Common myeloid progenitor, CD34-positive (primary cell): ENCODE data around the gene ADGRL2.
"Not testable (repeated sequence)": the region's sequence is repeated elsewhere in the genome, so short reads cannot be mapped to it uniquely, and the experiment has no call there.

ENCODE experiments used
- CTCF ChIA-PET: fragments of 350-600 bp; sonication (Branson Sonifier 250); formaldehyde crosslinking; loops from one replicate; lab custom pipeline; 2021; ENCODE audit warnings: antibody characterized with exemption; lab: Charles Lee
- POLR2A ChIA-PET: fragments of 350-600 bp; sonication (Branson Sonifier 250); formaldehyde crosslinking; loops from one replicate; lab custom pipeline; 2021; ENCODE audit warnings: antibody characterized with exemption; lab: Charles Lee
- DNase-seq, 3 donors: peaks; one replicate each; pipeline versions ENCODE4 v3.0.0 to v3.0.0-alpha.2; 2013
- H3K27ac ChIP-seq, 2 experiments: 1 replicate in 1 of 2; 2 replicates in 1 of 2; pipeline ENCODE4 v1.7.0; 2013; ENCODE audit warnings: inconsistent platforms in 2 of 2, low read length in 2 of 2, mild to moderate bottlenecking in 2 of 2, low read depth in 1 of 2, moderate library complexity in 1 of 2; ENCODE audit not compliant: severe bottlenecking in 2 of 2, insufficient read depth in 1 of 2, poor library complexity in 1 of 2
- H3K27me3 ChIP-seq, 5 experiments: replicated peaks in 2 of 5; 1 replicate in 3 of 5; 2 replicates in 2 of 5; pipeline versions ENCODE4 v1.6.1 to v1.7.0; 2013; ENCODE audit warnings: low read length in 4 of 5, mild to moderate bottlenecking in 2 of 5, moderate library complexity in 2 of 5, inconsistent platforms in 1 of 5; ENCODE audit not compliant: insufficient read depth in 5 of 5, control insufficient read depth in 4 of 5
- H3K36me3 ChIP-seq, 4 experiments: 1 replicate in 2 of 4; 2 replicates in 2 of 4; pipeline versions ENCODE4 v1.6.1 to v1.7.0; 2013; ENCODE audit warnings: low read length in 3 of 4, control low read depth in 1 of 4, mild to moderate bottlenecking in 1 of 4; ENCODE audit not compliant: control insufficient read depth in 4 of 4, insufficient read depth in 4 of 4
- H3K4me1 ChIP-seq, 4 experiments: 1 replicate in 3 of 4; 2 replicates in 1 of 4; pipeline versions ENCODE4 v1.6.1 to v1.7.1; 2013; ENCODE audit warnings: low read length in 3 of 4, mild to moderate bottlenecking in 3 of 4, control low read depth in 1 of 4, inconsistent platforms in 1 of 4, moderate library complexity in 1 of 4; ENCODE audit not compliant: control insufficient read depth in 4 of 4, insufficient read depth in 4 of 4; ENCODE audit errors: control extremely low read depth in 1 of 4
- H3K4me3 ChIP-seq, 7 experiments: 1 replicate in 4 of 7; 2 replicates in 3 of 7; pipeline versions ENCODE4 v1.5.1 to v1.7.0; 2013; ENCODE audit warnings: mild to moderate bottlenecking in 7 of 7, low read length in 6 of 7, moderate library complexity in 6 of 7, inconsistent platforms in 2 of 7, low read depth in 2 of 7, control low read depth in 1 of 7; ENCODE audit not compliant: insufficient read depth in 4 of 7, control insufficient read depth in 1 of 7; ENCODE audit errors: extremely low read depth in 1 of 7
- H3K9me3 ChIP-seq, 5 experiments: 1 replicate in 4 of 5; 2 replicates in 1 of 5; pipeline versions ENCODE4 v1.6.1 to v1.7.1; 2013; ENCODE audit warnings: low read length in 4 of 5, mild to moderate bottlenecking in 2 of 5, inconsistent platforms in 1 of 5, low read depth in 1 of 5, moderate library complexity in 1 of 5; ENCODE audit not compliant: control insufficient read depth in 4 of 5, insufficient read depth in 2 of 5; ENCODE audit errors: control extremely low read depth in 1 of 5
- WGBS: methylation state at CpG from one replicate; pipeline ENCODE4 v1.1.5; 2013; ENCODE audit not compliant: insufficient coverage; 5-methylcytosine and 5-hydroxymethylcytosine counted together

ADGRL2 gene

DNA sequence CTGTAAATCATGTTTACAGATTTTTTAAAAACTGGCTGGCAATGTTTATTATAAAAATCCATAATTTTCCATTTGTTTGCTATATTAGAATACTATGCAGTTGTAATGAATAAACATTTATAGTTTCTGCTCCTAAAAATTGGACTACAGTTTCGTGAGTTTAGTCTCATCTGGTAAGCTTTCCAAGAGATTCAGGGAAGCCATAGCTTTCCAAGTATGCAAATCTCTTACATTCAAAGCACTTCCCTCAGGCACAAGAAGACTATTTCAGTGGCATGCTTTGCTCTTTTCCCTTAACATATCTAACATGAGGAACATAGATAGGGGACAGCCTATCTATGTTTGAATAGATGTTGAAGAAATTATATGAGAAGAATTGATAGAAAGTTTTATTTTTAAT is 77.2 kb downstream of the ADGRL2 start:
- H3K4me3 ChIP-seq: no peak overlapping the region
- no peaks in the 10 kb centered on the region for H3K4me1 ChIP-seq
- ChIA-PET CTCF (no interaction called here), POLR2A (no interaction called here)
- WGBS: 100% methylated on average over 1 of the region's 1 CpG
- no peak overlapping the region for H3K27ac ChIP-seq
- H3K9me3 ChIP-seq: no peaks in the 10 kb centered on the region
- no peaks in the 10 kb centered on the region for H3K27me3 ChIP-seq
- no peak for DNase-seq
- H3K36me3 ChIP-seq: no peaks in the 10 kb centered on the region

DNA sequence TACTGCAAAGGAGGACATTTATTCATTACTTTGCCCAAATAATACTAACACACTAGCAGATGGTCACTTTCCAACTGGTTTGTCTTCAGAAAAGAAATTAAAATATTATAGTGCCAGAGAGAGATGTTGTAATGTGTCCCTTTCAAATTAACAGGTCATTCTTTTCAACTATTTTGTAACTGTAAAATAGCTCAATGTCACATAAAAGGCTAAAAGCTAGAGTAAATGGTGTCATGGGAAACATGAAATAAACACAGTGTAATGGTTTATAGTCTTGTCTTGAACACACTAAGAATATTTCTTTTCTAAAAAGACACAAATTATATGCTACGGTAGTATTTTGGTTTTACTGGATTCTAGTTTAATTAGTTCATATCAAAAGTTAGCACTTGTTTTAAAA is 77.8 kb downstream of the ADGRL2 start:
- POLR2A ChIA-PET: no interaction called here
- Histone ChIP-seq H3K4me1 (no peaks in the 10 kb centered on the region), H3K4me3 (no peak overlapping the region), H3K27me3 (no peaks in the 10 kb centered on the region), H3K36me3 (no peaks in the 10 kb centered on the region), H3K9me3 (no peaks in the 10 kb centered on the region), H3K27ac (no peak overlapping the region)
- WGBS: no CpG with 5 or more reads among the region's 1 CpG
- CTCF ChIA-PET: no interaction called here
- DNase-seq: no peak

DNA sequence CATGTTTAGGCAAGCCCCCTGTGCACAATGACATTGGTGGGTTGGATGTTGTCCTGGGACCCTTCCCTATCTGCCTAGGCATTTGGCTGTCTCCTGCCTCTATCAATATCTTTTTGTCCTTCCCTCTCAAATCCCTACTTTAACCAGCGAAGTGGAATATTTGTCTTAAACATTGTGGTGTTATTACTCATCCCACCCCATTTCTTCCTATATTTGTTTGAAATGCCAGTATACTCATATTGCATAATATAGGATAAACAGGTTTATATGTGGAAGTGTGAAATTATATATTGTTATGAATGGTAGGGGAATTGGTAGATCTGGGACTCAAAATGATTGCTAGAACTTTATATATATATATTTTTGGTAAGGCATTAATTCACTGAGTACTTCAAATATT is 80.0 kb downstream of the ADGRL2 start:
- DNase-seq: peak in 1 of 3 donors; percentile 9
- H3K27me3 ChIP-seq: no peaks in the 10 kb centered on the region
- no CpG with 5 or more reads among the region's 1 CpG for WGBS
- H3K9me3 ChIP-seq: no peaks in the 10 kb centered on the region
- POLR2A ChIA-PET: no interaction called here
- no peaks in the 10 kb centered on the region for H3K4me1 ChIP-seq
- no peak overlapping the region for H3K27ac ChIP-seq
- no peaks in the 10 kb centered on the region for H3K36me3 ChIP-seq
- CTCF ChIA-PET: no interaction called here
- no peak overlapping the region for H3K4me3 ChIP-seq

DNA sequence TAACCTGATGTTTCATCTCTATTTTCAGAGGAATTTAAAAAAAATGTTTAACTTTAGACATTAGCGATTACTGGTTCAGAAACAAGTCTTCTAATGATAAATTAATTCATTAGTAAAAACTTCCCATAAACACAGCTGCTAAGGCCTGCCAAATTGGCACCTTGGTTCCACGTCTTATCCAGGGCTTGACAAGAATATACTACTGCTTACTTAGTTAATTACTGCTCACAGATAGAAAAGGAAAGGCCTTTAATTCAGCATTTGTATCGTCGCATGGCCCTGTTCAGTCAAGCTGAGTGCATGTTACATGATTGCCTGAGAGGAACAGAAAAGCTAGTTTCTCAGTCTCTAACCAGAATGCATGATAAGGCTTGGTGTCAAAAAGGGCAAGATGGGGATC is 84.6 kb downstream of the ADGRL2 start:
- WGBS: 100% methylated on average over 3 of the region's 4 CpGs

DNA sequence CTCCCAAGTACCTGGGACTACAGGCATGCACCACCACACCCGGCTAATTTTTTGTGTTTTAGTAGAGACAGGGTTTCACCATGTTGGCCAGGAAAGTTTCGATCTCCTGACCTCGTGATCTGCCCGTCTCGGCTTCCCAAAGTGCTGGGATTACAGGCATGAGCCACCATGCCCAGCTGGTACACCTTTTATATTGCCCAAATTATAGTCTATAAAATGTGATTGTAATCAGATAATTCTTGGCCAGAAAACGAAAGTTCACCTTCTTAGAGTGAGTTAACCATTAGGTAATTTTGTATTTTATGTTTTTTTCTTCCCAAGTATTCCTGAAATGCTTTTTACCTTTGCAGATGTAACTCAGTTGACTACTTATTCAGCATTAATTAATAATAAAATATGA is 85.6 kb downstream of the ADGRL2 start:
- WGBS: no CpG with 5 or more reads among the region's 6 CpGs
- H3K36me3 ChIP-seq, DNase-seq, H3K27ac ChIP-seq, H3K4me1 ChIP-seq, H3K9me3 ChIP-seq, H3K27me3 ChIP-seq, H3K4me3 ChIP-seq, CTCF ChIA-PET: not testable (repeated sequence)
- POLR2A ChIA-PET: interaction anchor here (0.7 kb wide), 1 partner anchor 1697 kb away, joined by 3 read pairs; no protein-coding TSS in a partner anchor

More for the DNA sequence above, 84.6 kb downstream of the ADGRL2 start:
- POLR2A ChIA-PET: no interaction called here
- Histone ChIP-seq H3K9me3 (no peaks in the 10 kb centered on the region), H3K4me1 (no peaks in the 10 kb centered on the region), H3K4me3 (no peak overlapping the region), H3K27ac (no peak overlapping the region), H3K36me3 (no peaks in the 10 kb centered on the region), H3K27me3 (no peaks in the 10 kb centered on the region)
- CTCF ChIA-PET: no interaction called here
- no peak for DNase-seq

DNA sequence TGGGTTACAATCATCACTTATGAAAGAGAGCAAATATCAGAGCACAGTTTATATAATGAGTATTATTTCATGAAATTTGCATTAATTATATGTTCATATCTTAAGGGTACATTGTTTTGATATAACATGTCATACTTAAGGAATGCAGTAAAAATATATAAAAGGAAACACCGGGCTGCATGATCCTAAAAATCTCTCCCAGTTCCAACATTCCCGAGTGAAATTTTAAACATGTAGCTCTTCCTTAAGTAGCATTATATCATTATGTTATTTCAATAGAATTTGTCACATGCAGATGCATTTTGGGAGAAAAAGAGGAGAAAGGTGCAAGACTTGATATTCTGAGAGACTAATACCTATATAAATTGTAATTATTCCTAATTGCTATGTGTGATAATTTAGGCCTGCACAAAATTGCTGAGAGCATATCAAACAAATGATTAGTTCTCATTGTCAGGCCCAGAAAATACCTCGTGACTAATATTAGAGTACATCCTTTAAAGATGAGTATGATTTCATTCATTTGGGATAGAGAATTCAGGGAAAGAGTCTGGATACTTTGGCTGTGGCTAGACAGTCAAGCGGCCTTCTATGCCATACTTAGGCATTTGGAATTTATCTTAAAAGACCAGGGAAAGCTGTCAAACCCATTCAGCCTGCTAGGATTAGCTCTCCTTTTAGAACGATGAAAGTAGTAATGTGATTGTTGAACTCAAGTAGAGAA is 86.8 kb downstream of the ADGRL2 start:
- Histone ChIP-seq H3K9me3 (no peaks in the 10 kb centered on the region), H3K27me3 (no peaks in the 10 kb centered on the region), H3K4me3 (no peak overlapping the region), H3K36me3 (no peaks in the 10 kb centered on the region), H3K4me1 (no peaks in the 10 kb centered on the region), H3K27ac (no peak overlapping the region)
- CTCF ChIA-PET: no interaction called here
- whole genome bisulfite sequencing: 100% methylated on average over 3 of the region's 5 CpGs
- no peak for DNase-seq
- POLR2A ChIA-PET: no interaction called here

DNA sequence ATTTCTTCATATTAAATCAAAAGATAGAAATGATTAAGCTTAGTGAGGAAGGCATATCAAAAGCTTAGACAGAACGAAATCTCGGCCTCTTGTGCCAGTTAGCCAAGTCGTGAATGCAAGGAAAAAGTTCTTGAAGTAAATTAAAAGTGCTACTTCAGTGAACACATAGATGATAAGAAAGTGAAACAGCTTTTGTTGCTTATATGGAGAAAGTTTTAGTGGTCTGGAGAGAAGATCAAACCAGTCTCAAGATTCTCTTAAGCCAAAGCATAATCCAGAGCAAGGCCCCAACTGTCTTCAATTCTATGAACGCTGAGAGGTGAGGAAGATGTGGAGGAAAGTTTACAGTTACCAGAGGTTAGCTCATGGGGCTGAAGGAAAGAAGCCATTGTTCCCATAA is 88.4 kb downstream of the ADGRL2 start:
- 97% methylated on average over 4 of the region's 4 CpGs for WGBS
- H3K9me3 ChIP-seq: no peaks in the 10 kb centered on the region
- H3K27ac ChIP-seq: no peak overlapping the region
- ChIA-PET CTCF (no interaction called here), POLR2A (no interaction called here)
- H3K36me3 ChIP-seq: no peaks in the 10 kb centered on the region
- no peak for DNase-seq
- no peaks in the 10 kb centered on the region for H3K4me1 ChIP-seq
- H3K4me3 ChIP-seq: no peak overlapping the region
- H3K27me3 ChIP-seq: peaks cover 0 to 2% (median 0%) of the 10 kb centered on the region in 5 experiments
